GM12872 (cell line): ENCODE data around the gene TOM1L1.
A peak's percentile ranks its signal among the peaks of the same experiment; 100 is the strongest.

Experiments
- CTCF ChIP-seq: IDR thresholded peaks from 3 replicates; pipeline ENCODE4 v1.5.1; 2011; ENCODE audit warnings: low read depth, mild to moderate bottlenecking, low read length, moderate library complexity; ENCODE audit not compliant: insufficient read depth

The TOM1L1 gene

GRCh38 chr17:54992797-54993639 lies 92.4 kb downstream of the TOM1L1 start:
- peak; percentile 45; the same call in 2 of the 3 replicates for TF ChIP-seq CTCF

DNA sequence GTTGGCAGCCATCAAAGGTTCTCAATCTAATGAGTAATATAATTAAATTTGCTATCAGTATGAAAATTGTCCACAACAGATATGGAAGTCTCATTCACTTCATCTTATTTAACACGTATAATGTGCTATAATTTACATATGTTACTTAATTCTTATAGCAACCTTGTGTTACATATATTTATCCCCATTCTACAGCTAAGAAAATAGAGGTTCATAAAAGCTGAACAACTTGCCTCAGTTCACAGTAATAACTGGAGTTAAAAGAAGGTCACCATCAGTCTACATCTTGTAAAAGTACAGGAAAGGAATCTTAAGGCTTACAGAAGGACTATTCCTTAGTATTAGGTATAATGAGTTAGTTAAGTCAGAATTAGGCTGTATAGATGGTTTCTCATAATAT lies 95.8 kb downstream of the TOM1L1 start:
- no peak for TF ChIP-seq CTCF

- no peak for TF ChIP-seq CTCF
Measured at GRCh38 chr17:55002458-55002857, 101.8 kb downstream of the TOM1L1 start.

DNA sequence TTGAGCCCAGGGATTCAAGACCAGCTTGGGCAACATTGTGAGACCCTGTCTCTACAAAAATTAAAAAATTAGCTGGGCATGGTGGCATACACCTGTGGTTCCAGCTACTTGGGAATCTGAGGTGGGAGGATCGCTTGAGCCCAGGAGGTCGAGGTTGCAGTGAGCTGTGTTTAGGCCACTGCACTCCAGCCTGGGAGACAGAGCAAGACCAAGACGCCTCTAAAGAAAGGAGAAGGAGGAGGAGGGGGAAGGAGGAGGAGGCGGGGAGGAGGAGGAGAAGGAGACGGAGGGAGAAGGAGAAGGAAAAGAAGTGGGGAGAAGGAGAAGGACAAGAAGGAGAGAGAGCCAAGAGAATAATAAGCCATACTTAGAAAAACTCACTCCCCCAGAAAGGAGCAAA lies 103.8 kb downstream of the TOM1L1 start:
- no peak for TF ChIP-seq CTCF

DNA sequence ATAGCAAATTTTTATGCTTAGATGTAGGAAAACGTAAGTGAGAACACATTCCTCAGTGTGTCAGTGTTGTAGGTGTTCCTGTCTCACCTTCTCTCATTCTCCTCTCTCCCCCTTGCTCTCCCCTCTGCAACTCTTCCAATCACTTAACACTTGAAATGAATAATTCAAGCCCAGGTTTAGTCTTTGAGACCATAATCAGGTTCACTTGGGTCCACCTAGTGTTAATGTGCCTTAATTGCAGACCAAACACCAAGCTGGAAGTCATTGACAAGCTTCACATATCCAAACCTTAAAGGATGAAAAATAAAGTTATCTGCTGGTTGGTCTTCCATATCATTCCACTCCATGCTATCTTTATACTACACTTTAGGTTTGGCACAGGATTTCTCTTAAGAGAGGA lies 104.9 kb downstream of the TOM1L1 start:
- TF ChIP-seq CTCF = peak; percentile 60
